Activated CD8-positive, alpha-beta T cell treated with anti-CD3 and anti-CD28 coated beads for 36 hours (primary cell): Measurements from ENCODE around the gene ZMIZ1. TPM values are rescaled to one million over a fixed set of nuclear protein-coding genes. Genes with fewer than 3 reads are reported as not detected.

Experiments
- ATAC-seq: fragments of 200-7000 bp; cut with Tn5 transposase; one replicate; pipeline ENCODE4 v1.10.0; 2021; ENCODE audit warnings: mild to moderate bottlenecking, moderate library complexity
- CTCF ChIA-PET: fragments of 350-600 bp; sonication (Branson Sonifier 250); formaldehyde crosslinking; loops from one replicate; lab custom pipeline; 2021; ENCODE audit warnings: antibody characterized with exemption; lab: Charles Lee
- POLR2A ChIA-PET: fragments of 350-600 bp; sonication (Branson Sonifier 250); formaldehyde crosslinking; loops from one replicate; lab custom pipeline; 2021; ENCODE audit warnings: antibody characterized with exemption; lab: Charles Lee
- DNase-seq: peaks from one replicate; pipeline ENCODE4 v3.0.0-alpha.2; 2020
- H3K27ac Mint-ChIP-seq: one replicate; pipeline ENCODE4 v1.8.0; 2021; ENCODE audit warnings: mild to moderate bottlenecking, mixed read lengths
- H3K27me3 Mint-ChIP-seq: one replicate; pipeline ENCODE4 v1.8.0; 2021; ENCODE audit warnings: mixed read lengths
- H3K36me3 Mint-ChIP-seq: one replicate; pipeline ENCODE4 v1.8.0; 2021; ENCODE audit warnings: low read depth, mixed read lengths
- H3K4me1 Mint-ChIP-seq: one replicate; pipeline ENCODE4 v1.8.0; 2021; ENCODE audit warnings: low read depth, mixed read lengths
- H3K4me3 Mint-ChIP-seq: one replicate; pipeline ENCODE4 v1.8.0; 2021; ENCODE audit warnings: mild to moderate bottlenecking, moderate library complexity, mixed read lengths
- H3K9me3 Mint-ChIP-seq: one replicate; pipeline ENCODE4 v1.8.0; 2021; ENCODE audit warnings: mixed read lengths
- CTCF ChIP-seq: fragments of 200-600 bp; IDR thresholded peaks from one replicate; pipeline ENCODE4 v1.8.0; 2022; ENCODE audit warnings: antibody characterized with exemption, mild to moderate bottlenecking
- intact Hi-C: fragments of 100-400 bp; cut with micrococcal nuclease; formaldehyde crosslinking; loops from one replicate; pipeline ENCODE4 v1.10.0; 2022
- total RNA-seq, 2 experiments: library from RNA; stranded (reverse); gene quantifications; one replicate each; pipeline ENCODE4 v1.2.3, GENCODE V29; 2021

ZMIZ1 gene
- total RNA-seq, 2 experiments from 2014 or later = 46.5 to 52.2 TPM

GRCh38 chr10:79101560-79102497, 33.1 kb downstream of the ZMIZ1 start:
- no peak for DNase-seq
- intact Hi-C loops = no loop called here
- H3K4me1 Mint-ChIP-seq = peaks cover 42% of the 10 kb centered on the region
- H3K9me3 Mint-ChIP-seq = no peaks in the 10 kb centered on the region
- ATAC-seq = no peak
- no peak overlapping the region for H3K27ac Mint-ChIP-seq
- no peak for TF ChIP-seq CTCF
- H3K36me3 Mint-ChIP-seq = no peaks in the 10 kb centered on the region
- ChIA-PET POLR2A (interaction anchor here (1.0 kb wide), 1 partner anchor 63 kb away, joined by 3 read pairs; no protein-coding TSS in a partner anchor), CTCF (interaction anchor here (1.1 to 1.3 kb wide), 2 partner anchors 11 to 94 kb away, joined by 4 read pairs; no protein-coding TSS in a partner anchor)
- no peaks in the 10 kb centered on the region for H3K27me3 Mint-ChIP-seq
- H3K4me3 Mint-ChIP-seq = no peak overlapping the region

GRCh38 chr10:79102498-79102874, 33.7 kb downstream of the ZMIZ1 start:
- Mint-ChIP-seq H3K4me1 (peaks cover 42% of the 10 kb centered on the region), H3K4me3 (no peak overlapping the region), H3K27ac (no peak overlapping the region), H3K27me3 (no peaks in the 10 kb centered on the region), H3K9me3 (no peaks in the 10 kb centered on the region), H3K36me3 (no peaks in the 10 kb centered on the region)
- ChIA-PET CTCF (interaction anchor here (1.1 to 1.3 kb wide), 2 partner anchors 11 to 93 kb away, joined by 4 read pairs; no protein-coding TSS in a partner anchor), POLR2A (no interaction called here)
- ATAC-seq (no peak), DNase-seq (no peak)
- intact Hi-C loops = no loop called here
- no peak for TF ChIP-seq CTCF

GRCh38 chr10:79103129-79103528, 34.4 kb downstream of the ZMIZ1 start:
- CTCF ChIA-PET = no interaction called here
- POLR2A ChIA-PET = no interaction called here
- no peak for TF ChIP-seq CTCF
- Mint-ChIP-seq H3K4me1 (peaks cover 42% of the 10 kb centered on the region), H3K36me3 (no peaks in the 10 kb centered on the region), H3K9me3 (no peaks in the 10 kb centered on the region), H3K4me3 (no peak overlapping the region), H3K27ac (no peak overlapping the region), H3K27me3 (no peaks in the 10 kb centered on the region)
- no peak for ATAC-seq
- intact Hi-C loops = no loop called here
- no peak for DNase-seq

GRCh38 chr10:79103585-79103984, 34.8 kb downstream of the ZMIZ1 start:
- DNase-seq (no peak), ATAC-seq (no peak)
- ChIA-PET POLR2A (no interaction called here), CTCF (no interaction called here)
- Mint-ChIP-seq H3K4me3 (no peak overlapping the region), H3K36me3 (no peaks in the 10 kb centered on the region), H3K27me3 (no peaks in the 10 kb centered on the region), H3K9me3 (no peaks in the 10 kb centered on the region), H3K4me1 (peaks cover 42% of the 10 kb centered on the region), H3K27ac (no peak overlapping the region)
- TF ChIP-seq CTCF = no peak
- intact Hi-C loops = no loop called here

GRCh38 chr10:79105150-79105739, 36.5 kb downstream of the ZMIZ1 start:
- Mint-ChIP-seq H3K36me3 (no peaks in the 10 kb centered on the region), H3K27me3 (no peaks in the 10 kb centered on the region), H3K4me1 (peaks cover 42% of the 10 kb centered on the region), H3K27ac (no peak overlapping the region), H3K4me3 (no peak overlapping the region), H3K9me3 (no peaks in the 10 kb centered on the region)
- ChIA-PET POLR2A (no interaction called here), CTCF (interaction anchor here (0.7 to 1.3 kb wide), 3 partner anchors 17 to 90 kb away, joined by 3 to 4 read pairs (median 3); no protein-coding TSS in a partner anchor)
- TF ChIP-seq CTCF = no peak
- no peak for ATAC-seq
- DNase-seq = no peak
- intact Hi-C loops = no loop called here
